ENCODE measurements around the gene CPSF7.

The CPSF7 gene

GRCh38 chr11:61356706-61357105, 73.1 kb downstream of the CPSF7 start (continued):
- TF ChIP-seq INSM2 (tag by site-specific recombination; IDR thresholded peaks at IDR 0.05): no peak
- no peak for TF ChIP-seq ZBTB48 (tag by site-specific recombination; IDR thresholded peaks at IDR 0.05)
- no peak for TF ChIP-seq ZNF280C (tag by site-specific recombination; IDR thresholded peaks at IDR 0.05)
- TF ChIP-seq ZBTB44 (tag by site-specific recombination; IDR thresholded peaks at IDR 0.05): no peak
- no peak for TF ChIP-seq ZNF354C (tag by site-specific recombination; IDR thresholded peaks at IDR 0.05; ENCODE audit: borderline replicate concordance, low read depth)
- TF ChIP-seq ZNF76 (tag by site-specific recombination; IDR thresholded peaks at IDR 0.05; ENCODE audit: borderline replicate concordance, low read depth): no peak

GRCh38 chr11:61354208-61354607, 75.6 kb downstream of the CPSF7 start:
- Histone ChIP-seq H3K36me3 (ENCODE audit: control insufficient read depth in 2 of 2, insufficient read depth in 1 of 2, low read length in 2 of 2) (peaks cover 0 to 42% of the 10 kb centered on the region in 2 experiments; a peak in 2 of 3 replicates), H3K4me1 (ENCODE audit: control insufficient read depth, insufficient read depth, low read length) (no peaks in the 10 kb centered on the region), H3K4me3 (ENCODE audit: low read depth, low read length) (no peak overlapping the region), H3K27ac (ENCODE audit: extremely low read depth, low read depth, low read length) (no peak overlapping the region), H3K9me3 (ENCODE audit: control insufficient read depth, insufficient read depth, low read depth, low read length) (no peaks in the 10 kb centered on the region)
- POLR2A ChIA-PET: interaction anchor here (0.7 kb wide), 1 partner anchor 20 kb away, joined by 3 read pairs; no protein-coding TSS in a partner anchor
- TF ChIP-seq IKZF3 (tag by site-specific recombination; IDR thresholded peaks at IDR 0.05) (no peak), ZNF280D (tag by site-specific recombination; IDR thresholded peaks at IDR 0.05) (no peak), ZNF121 (tag by site-specific recombination; IDR thresholded peaks at IDR 0.05) (peak; percentile 87), WT1 (tag by site-specific recombination; IDR thresholded peaks at IDR 0.05) (peak; percentile 35; the same call in 1 of the 2 replicates), RBAK (tag by site-specific recombination; IDR thresholded peaks at IDR 0.05) (no peak)
- CTCF ChIA-PET: interaction anchor here (0.5 to 1.4 kb wide), 2 partner anchors 18 to 74 kb away, joined by 4 to 9 read pairs; no protein-coding TSS in a partner anchor

- POLR2A ChIA-PET: interaction anchor here (0.7 to 2.8 kb wide), 2 partner anchors 8 to 20 kb away, joined by 3 to 11 read pairs; partner anchors contain the start of genes CYB561A3 and TMEM138
Measured at GRCh38 chr11:61353131-61354067, 76.4 kb downstream of the CPSF7 start.

More at GRCh38 chr11:61353131-61354067, 76.4 kb downstream of the CPSF7 start:
- CTCF ChIA-PET: interaction anchor here (0.6 to 1.4 kb wide), 3 partner anchors 17 to 20 kb away, joined by 3 to 9 read pairs (median 3); no protein-coding TSS in a partner anchor
- H3K9me3 ChIP-seq (ENCODE audit: control insufficient read depth, insufficient read depth, low read depth, low read length): no peaks in the 10 kb centered on the region
- H3K27ac ChIP-seq (ENCODE audit: extremely low read depth, low read depth, low read length): no peak overlapping the region
- H3K4me1 ChIP-seq (ENCODE audit: control insufficient read depth, insufficient read depth, low read length): no peaks in the 10 kb centered on the region
- H3K36me3 ChIP-seq (ENCODE audit: control insufficient read depth in 2 of 2, insufficient read depth in 1 of 2, low read length in 2 of 2): peaks cover 0 to 50% of the 10 kb centered on the region in 2 experiments; a peak in 2 of 3 replicates
- TF ChIP-seq KLF1 (tag by site-specific recombination; IDR thresholded peaks at IDR 0.05): peak; percentile 48
- TF ChIP-seq GFI1B (tag by site-specific recombination; IDR thresholded peaks at IDR 0.05): no peak
- no peak for TF ChIP-seq ZNF10 (tag by site-specific recombination; IDR thresholded peaks at IDR 0.05)
- no peak for TF ChIP-seq ZNF48 (tag by site-specific recombination; IDR thresholded peaks at IDR 0.05)
- TF ChIP-seq ZNF677 (tag by site-specific recombination; IDR thresholded peaks at IDR 0.05): no peak
- TF ChIP-seq ZNF354C (tag by site-specific recombination; IDR thresholded peaks at IDR 0.05; ENCODE audit: borderline replicate concordance, low read depth): no peak
- TF ChIP-seq ZNF621 (tag by site-specific recombination; IDR thresholded peaks at IDR 0.05): no peak
- no peak overlapping the region for H3K4me3 ChIP-seq (ENCODE audit: low read depth, low read length)

All from HEK293 (cell line).